T-helper 9 cell (primary cell): Measurements from ENCODE around the gene CSKMT.
"Not testable (repeated sequence)": the region's sequence is repeated elsewhere in the genome, so short reads cannot be mapped to it uniquely, and the experiment has no call there.

Experiments used
- DNase-seq: peaks from one replicate; pipeline ENCODE4 v3.0.0-alpha.2; 2020

The CSKMT gene

GRCh38 chr11:62689421-62690183 lies 24.5 kb downstream of the CSKMT start, which contains the start of gene LRRN4CL:
TSS of gene LRRN4CL (minus strand) at chr11:62689530. CDS start at chr11:62688508, 1,022 bp downstream.
- no peak for DNase-seq

GRCh38 chr11:62693624-62694023 lies 28.5 kb downstream of the CSKMT start:
- not testable (repeated sequence) for DNase-seq

- peak; percentile 73 for DNase-seq
These were observed 29.5 kb downstream of the CSKMT start for GRCh38 chr11:62694455-62695167.

- no peak for DNase-seq
These were observed 37.1 kb downstream of the CSKMT start for GRCh38 chr11:62702246-62702645.

- not testable (repeated sequence) for DNase-seq
These were observed 38.8 kb downstream of the CSKMT start for GRCh38 chr11:62703921-62704320.

- DNase-seq, result no peak
These were observed 40.3 kb downstream of the CSKMT start for GRCh38 chr11:62705413-62705812.

- DNase-seq, result peak; percentile 96
These were observed 41.1 kb downstream of the CSKMT start for GRCh38 chr11:62705880-62706849.

GRCh38 chr11:62706850-62707247 lies 41.7 kb downstream of the CSKMT start:
- no peak for DNase-seq

GRCh38 chr11:62707277-62707861 lies 42.3 kb downstream of the CSKMT start, which contains the start of the genes BSCL2 and GNG3:
TSS of gene BSCL2 (minus strand) at chr11:62707424. CDS start at chr11:62707195, 229 bp downstream.
TSS of gene GNG3 (plus strand) at chr11:62707676. CDS start at chr11:62708296, 620 bp downstream.
- no peak for DNase-seq

GRCh38 chr11:62708392-62708791 lies 43.3 kb downstream of the CSKMT start:
- no peak for DNase-seq

- peak; percentile 42 for DNase-seq
These were observed 43.7 kb downstream of the CSKMT start for GRCh38 chr11:62708793-62709192.

GRCh38 chr11:62709247-62710000 lies 44.3 kb downstream of the CSKMT start:
- peak; percentile 91 for DNase-seq

GRCh38 chr11:62710001-62710345 lies 44.9 kb downstream of the CSKMT start:
- DNase-seq, result peak; percentile 9

GRCh38 chr11:62712276-62712812 lies 47.2 kb downstream of the CSKMT start:
- DNase-seq, result no peak

- no peak for DNase-seq
These were observed 47.7 kb downstream of the CSKMT start for GRCh38 chr11:62712861-62713260.

GRCh38 chr11:62713343-62713742 lies 48.2 kb downstream of the CSKMT start:
- no peak for DNase-seq

- DNase-seq, result no peak
These were observed 50.3 kb downstream of the CSKMT start for GRCh38 chr11:62715150-62716130.

- no peak for DNase-seq
These were observed 51.1 kb downstream of the CSKMT start for GRCh38 chr11:62716206-62716605.

GRCh38 chr11:62716816-62717215 lies 51.7 kb downstream of the CSKMT start:
- no peak for DNase-seq
